Measurements from ENCODE around the gene KCNK3. TPM values are rescaled to one million over a fixed set of nuclear protein-coding genes. Genes with fewer than 3 reads are reported as not detected.
A peak's percentile ranks its signal among the peaks of the same experiment; 100 is the strongest.

Gene KCNK3
- total and polyA plus RNA-seq, 3 donors from 2014 or later: 1.0 to 2.5 (median 1.5) TPM

- intact Hi-C loops (cut with DNase I; ENCODE audit: low total_unique reads): no loop called here
- WGBS, 2 donors: 72 to 90% methylated on average over 5 to 9 of the region's 9 CpGs
- no peaks in the 10 kb centered on the region for H3K9me3 ChIP-seq
- no peak for DNase-seq
- TF ChIP-seq CTCF (IDR thresholded peaks at IDR 0.05): no peak
- TF ChIP-seq POLR2A (IDR thresholded peaks at IDR 0.05): no peak
- no peak overlapping the region for H3K27ac ChIP-seq
- H3K36me3 ChIP-seq (ENCODE audit: low read depth, missing control alignments): no peaks in the 10 kb centered on the region
- H3K4me1 ChIP-seq: peaks cover 32% of the 10 kb centered on the region
- no peaks in the 10 kb centered on the region for H3K27me3 ChIP-seq
- no peak overlapping the region for H3K4me3 ChIP-seq
These were observed 17.6 kb downstream of the KCNK3 start for GRCh38 chr2:26710145-26710544.

GRCh38 chr2:26710743-26711456 lies 18.4 kb downstream of the KCNK3 start:
- no peak for DNase-seq
- TF ChIP-seq POLR2A (IDR thresholded peaks at IDR 0.05): no peak
- no peak for TF ChIP-seq CTCF (IDR thresholded peaks at IDR 0.05)
- Histone ChIP-seq H3K4me3 (no peak overlapping the region), H3K27me3 (no peaks in the 10 kb centered on the region), H3K36me3 (ENCODE audit: low read depth, missing control alignments) (no peaks in the 10 kb centered on the region), H3K4me1 (peaks cover 28% of the 10 kb centered on the region), H3K27ac (no peak overlapping the region), H3K9me3 (no peaks in the 10 kb centered on the region)
- WGBS, 2 donors: 65 to 81% methylated on average over 15 to 17 of the region's 17 CpGs
- intact Hi-C loops (cut with DNase I; ENCODE audit: low total_unique reads): no loop called here

GRCh38 chr2:26711457-26712161 lies 19.1 kb downstream of the KCNK3 start:
- no peaks in the 10 kb centered on the region for H3K9me3 ChIP-seq
- TF ChIP-seq CTCF (IDR thresholded peaks at IDR 0.05) (no peak), POLR2A (IDR thresholded peaks at IDR 0.05) (no peak)
- intact Hi-C loops (cut with DNase I; ENCODE audit: low total_unique reads): no loop called here
- H3K27me3 ChIP-seq: no peaks in the 10 kb centered on the region
- H3K4me1 ChIP-seq: peaks cover 21% of the 10 kb centered on the region
- no peak for DNase-seq
- no peak overlapping the region for H3K4me3 ChIP-seq
- no peaks in the 10 kb centered on the region for H3K36me3 ChIP-seq (ENCODE audit: low read depth, missing control alignments)
- WGBS, 2 donors: 77 to 87% methylated on average over 11 of the region's 11 CpGs
- no peak overlapping the region for H3K27ac ChIP-seq

GRCh38 chr2:26712486-26713465 lies 20.3 kb downstream of the KCNK3 start:
- peaks cover 11% of the 10 kb centered on the region for H3K4me1 ChIP-seq
- intact Hi-C loops (cut with DNase I; ENCODE audit: low total_unique reads): no loop called here
- peak; percentile 52 for DNase-seq
- no peaks in the 10 kb centered on the region for H3K36me3 ChIP-seq (ENCODE audit: low read depth, missing control alignments)
- no peaks in the 10 kb centered on the region for H3K9me3 ChIP-seq
- TF ChIP-seq POLR2A (IDR thresholded peaks at IDR 0.05) (no peak), CTCF (IDR thresholded peaks at IDR 0.05) (no peak)
- WGBS, 2 donors: 89% methylated on average over 11 of the region's 11 CpGs
- H3K27ac ChIP-seq: no peak overlapping the region
- no peak overlapping the region for H3K4me3 ChIP-seq
- no peaks in the 10 kb centered on the region for H3K27me3 ChIP-seq
